CD4-positive, CD25-positive, alpha-beta regulatory T cell (primary cell): ENCODE measurements around the gene MICAL3. TPM values are rescaled to one million over a fixed set of nuclear protein-coding genes. Genes with fewer than 3 reads are reported as not detected.
A peak's percentile ranks its signal among the peaks of the same experiment; 100 is the strongest.
"Not testable (repeated sequence)": the region's sequence is repeated elsewhere in the genome, so short reads cannot be mapped to it uniquely, and the experiment has no call there.

Experiments used
- ATAC-seq, 2 donors: fragments of 150-1000 bp; cut with Tn5 transposase; one replicate each; pipeline ENCODE4 v1.10.0; 2021; ENCODE audit warnings: low read depth in 2 of 2, moderate number of reproducible peaks in 2 of 2, moderate library complexity in 1 of 2
- DNase-seq, 3 donors: peaks; one replicate each; pipeline versions ENCODE4 v3.0.0 to v3.0.0-alpha.2; 2012 to 2022; ENCODE audit warnings: mixed read lengths in 1 of 3
- H3K27ac ChIP-seq: one replicate; pipeline ENCODE4 v1.7.0; 2013; ENCODE audit warnings: mild to moderate bottlenecking, low read length; ENCODE audit not compliant: insufficient read depth, poor library complexity, severe bottlenecking
- H3K27me3 ChIP-seq: one replicate; pipeline ENCODE4 v1.7.0; 2013; ENCODE audit warnings: low read length; ENCODE audit not compliant: control insufficient read depth, insufficient read depth
- H3K36me3 ChIP-seq: one replicate; pipeline ENCODE4 v1.7.0; 2013; ENCODE audit warnings: mild to moderate bottlenecking, low read length, moderate library complexity; ENCODE audit not compliant: control insufficient read depth, insufficient read depth
- H3K4me1 ChIP-seq: 2 replicates; pipeline ENCODE4 v1.7.0; 2013; ENCODE audit warnings: mild to moderate bottlenecking, low read length; ENCODE audit not compliant: insufficient read depth, control insufficient read depth, poor library complexity, severe bottlenecking
- H3K4me3 ChIP-seq: one replicate; pipeline ENCODE4 v1.7.0; 2013; ENCODE audit warnings: low read depth, mild to moderate bottlenecking, low read length, moderate library complexity
- H3K9me3 ChIP-seq, 2 experiments: 1 replicate in 1 of 2; 2 replicates in 1 of 2; pipeline ENCODE4 v1.7.0; 2013; ENCODE audit warnings: low read length in 2 of 2, mild to moderate bottlenecking in 1 of 2, moderate library complexity in 1 of 2; ENCODE audit not compliant: control insufficient read depth in 2 of 2
- H3K27ac Mint-ChIP-seq, 3 donors: one replicate each; pipeline ENCODE4 v1.8.0; 2020 to 2022; ENCODE audit warnings: mild to moderate bottlenecking in 3 of 3, mixed read lengths in 3 of 3, moderate library complexity in 2 of 3
- H3K27me3 Mint-ChIP-seq: one replicate; pipeline ENCODE4 v1.8.0; 2022; ENCODE audit warnings: mild to moderate bottlenecking, mixed read lengths
- H3K36me3 Mint-ChIP-seq: one replicate; pipeline ENCODE4 v1.8.0; 2020; ENCODE audit warnings: mixed read lengths
- H3K4me1 Mint-ChIP-seq, 4 donors: one replicate each; pipeline ENCODE4 v1.8.0; 2020 to 2022; ENCODE audit warnings: mixed read lengths in 4 of 4, mild to moderate bottlenecking in 1 of 4
- H3K4me3 Mint-ChIP-seq, 4 donors: one replicate each; pipeline ENCODE4 v1.8.0; 2020 to 2022; ENCODE audit warnings: mild to moderate bottlenecking in 4 of 4, mixed read lengths in 4 of 4, moderate library complexity in 3 of 4
- H3K9me3 Mint-ChIP-seq, 7 donors: one replicate each; pipeline ENCODE4 v1.8.0; 2020 to 2022; ENCODE audit warnings: mixed read lengths in 7 of 7, mild to moderate bottlenecking in 3 of 7, moderate library complexity in 2 of 7
- polyA plus RNA-seq, 4 donors: library from polyadenylated mRNA; unstranded; fragments of 300-500 nt; fragmentation: Illumina TruSeq; gene quantifications; one replicate each; pipeline ENCODE4 v1.2.3, GENCODE V29; 2021
- total RNA-seq: library from RNA; stranded (reverse); gene quantifications from one replicate; pipeline ENCODE4 v1.2.3, GENCODE V29; 2022

Gene MICAL3
- total and polyA plus RNA-seq, 5 donors from 2014 or later: 0.71 to 39.9 (median 1.8) TPM

GRCh38 chr22:17938484-17938924 lies 85.9 kb downstream of the MICAL3 start:
- H3K27me3 Mint-ChIP-seq: no peaks in the 10 kb centered on the region
- no peak overlapping the region for H3K27ac Mint-ChIP-seq
- Histone ChIP-seq H3K27ac (no peak overlapping the region), H3K36me3 (no peaks in the 10 kb centered on the region), H3K9me3 (no peaks in the 10 kb centered on the region), H3K4me3 (no peak overlapping the region), H3K27me3 (no peaks in the 10 kb centered on the region), H3K4me1 (no peaks in the 10 kb centered on the region)
- no peaks in the 10 kb centered on the region for H3K36me3 Mint-ChIP-seq
- DNase-seq (no peak), ATAC-seq (no peak)
- no peak overlapping the region for H3K4me3 Mint-ChIP-seq
- H3K4me1 Mint-ChIP-seq: peaks cover 10 to 24% (median 20%) of the 10 kb centered on the region in 4 donors
- peaks cover 0 to 1% (median 0%) of the 10 kb centered on the region in 7 donors for H3K9me3 Mint-ChIP-seq

- H3K9me3 ChIP-seq, H3K36me3 ChIP-seq, ATAC-seq, H3K36me3 Mint-ChIP-seq, H3K27me3 Mint-ChIP-seq, DNase-seq, H3K9me3 Mint-ChIP-seq, H3K27ac Mint-ChIP-seq, H3K27ac ChIP-seq, H3K4me3 Mint-ChIP-seq, H3K27me3 ChIP-seq, H3K4me1 ChIP-seq, H3K4me3 ChIP-seq: not testable (repeated sequence)
- H3K4me1 Mint-ChIP-seq: peaks cover 16 to 34% (median 28%) of the 10 kb centered on the region in 4 donors
Measured at GRCh38 chr22:17932457-17932856, 91.9 kb downstream of the MICAL3 start.

GRCh38 chr22:17931400-17931825 lies 92.9 kb downstream of the MICAL3 start:
- Mint-ChIP-seq H3K27ac (no peak overlapping the region), H3K4me1 (peaks cover 16 to 38% (median 28%) of the 10 kb centered on the region in 4 donors), H3K27me3 (no peaks in the 10 kb centered on the region), H3K36me3 (peaks cover 2% of the 10 kb centered on the region), H3K9me3 (no peaks in the 10 kb centered on the region), H3K4me3 (no peak overlapping the region)
- H3K4me1 ChIP-seq: no peaks in the 10 kb centered on the region
- H3K27me3 ChIP-seq: no peaks in the 10 kb centered on the region
- H3K27ac ChIP-seq: no peak overlapping the region
- H3K9me3 ChIP-seq: no peaks in the 10 kb centered on the region
- H3K4me3 ChIP-seq: no peak overlapping the region
- peaks cover 2% of the 10 kb centered on the region for H3K36me3 ChIP-seq
- ATAC-seq: no peak
- DNase-seq: no peak

- Histone ChIP-seq H3K4me3 (no peak overlapping the region), H3K9me3 (no peaks in the 10 kb centered on the region), H3K27me3 (no peaks in the 10 kb centered on the region), H3K27ac (no peak overlapping the region), H3K36me3 (peaks cover 2% of the 10 kb centered on the region), H3K4me1 (no peaks in the 10 kb centered on the region)
- Mint-ChIP-seq H3K4me3 (no peak overlapping the region), H3K9me3 (no peaks in the 10 kb centered on the region), H3K4me1 (peaks cover 16 to 41% (median 28%) of the 10 kb centered on the region in 4 donors), H3K36me3 (peaks cover 3% of the 10 kb centered on the region), H3K27ac (no peak overlapping the region), H3K27me3 (no peaks in the 10 kb centered on the region)
- DNase-seq: no peak
- no peak for ATAC-seq
Measured at GRCh38 chr22:17930455-17931313, 93.7 kb downstream of the MICAL3 start.

GRCh38 chr22:17929909-17930308 lies 94.5 kb downstream of the MICAL3 start:
- H3K4me3 ChIP-seq: no peak overlapping the region
- no peaks in the 10 kb centered on the region for H3K9me3 Mint-ChIP-seq
- H3K27ac Mint-ChIP-seq: no peak overlapping the region
- no peak overlapping the region for H3K4me3 Mint-ChIP-seq
- DNase-seq (no peak), ATAC-seq (no peak)
- H3K27ac ChIP-seq: no peak overlapping the region
- H3K4me1 Mint-ChIP-seq: peaks cover 16 to 36% (median 25%) of the 10 kb centered on the region in 4 donors
- H3K36me3 ChIP-seq: peaks cover 2% of the 10 kb centered on the region
- H3K4me1 ChIP-seq: no peaks in the 10 kb centered on the region
- H3K27me3 ChIP-seq: no peaks in the 10 kb centered on the region
- H3K36me3 Mint-ChIP-seq: peaks cover 3% of the 10 kb centered on the region
- H3K27me3 Mint-ChIP-seq: no peaks in the 10 kb centered on the region
- no peaks in the 10 kb centered on the region for H3K9me3 ChIP-seq

GRCh38 chr22:17928391-17928790 lies 96.0 kb downstream of the MICAL3 start:
- no peak overlapping the region for H3K4me3 ChIP-seq
- no peaks in the 10 kb centered on the region for H3K9me3 ChIP-seq
- no peak for DNase-seq
- H3K4me1 ChIP-seq: no peaks in the 10 kb centered on the region
- ATAC-seq: no peak
- Mint-ChIP-seq H3K36me3 (peaks cover 3% of the 10 kb centered on the region), H3K9me3 (no peaks in the 10 kb centered on the region), H3K4me3 (no peak overlapping the region), H3K27ac (peak overlapping the region in 1 of 3 donors; percentile 17), H3K27me3 (no peaks in the 10 kb centered on the region), H3K4me1 (peaks cover 4 to 32% (median 20%) of the 10 kb centered on the region in 4 donors)
- no peaks in the 10 kb centered on the region for H3K27me3 ChIP-seq
- H3K27ac ChIP-seq: no peak overlapping the region
- H3K36me3 ChIP-seq: peaks cover 2% of the 10 kb centered on the region

GRCh38 chr22:17927062-17927461 lies 97.3 kb downstream of the MICAL3 start:
- H3K4me1 ChIP-seq: no peaks in the 10 kb centered on the region
- Mint-ChIP-seq H3K36me3 (peaks cover 3% of the 10 kb centered on the region), H3K4me1 (peaks cover 0 to 22% (median 18%) of the 10 kb centered on the region in 4 donors), H3K9me3 (no peaks in the 10 kb centered on the region), H3K27me3 (no peaks in the 10 kb centered on the region), H3K4me3 (no peak overlapping the region), H3K27ac (no peak overlapping the region)
- no peaks in the 10 kb centered on the region for H3K27me3 ChIP-seq
- no peak for DNase-seq
- no peak overlapping the region for H3K4me3 ChIP-seq
- no peaks in the 10 kb centered on the region for H3K9me3 ChIP-seq
- ATAC-seq: no peak
- no peak overlapping the region for H3K27ac ChIP-seq
- peaks cover 2% of the 10 kb centered on the region for H3K36me3 ChIP-seq

GRCh38 chr22:17926516-17926915 lies 97.8 kb downstream of the MICAL3 start:
- ATAC-seq: no peak
- H3K27me3 Mint-ChIP-seq: no peaks in the 10 kb centered on the region
- H3K27ac Mint-ChIP-seq: peak overlapping the region in 1 of 3 donors; percentile 84

More at GRCh38 chr22:17926516-17926915, 97.8 kb downstream of the MICAL3 start:
- Mint-ChIP-seq H3K4me3 (peak overlapping the region in 1 of 4 donors; percentile 53), H3K9me3 (no peaks in the 10 kb centered on the region), H3K36me3 (peaks cover 3% of the 10 kb centered on the region), H3K4me1 (peaks cover 0 to 25% (median 17%) of the 10 kb centered on the region in 4 donors)
- Histone ChIP-seq H3K36me3 (peaks cover 2% of the 10 kb centered on the region), H3K4me3 (no peak overlapping the region), H3K27ac (no peak overlapping the region), H3K27me3 (no peaks in the 10 kb centered on the region), H3K9me3 (no peaks in the 10 kb centered on the region), H3K4me1 (no peaks in the 10 kb centered on the region)
- DNase-seq: no peak
